Gastrocnemius medialis (tissue), 4 donors: ENCODE data around the gene SIPA1. TPM values are rescaled to one million over a fixed set of nuclear protein-coding genes. Genes with fewer than 3 reads are reported as not detected.

ENCODE experiments used
- ATAC-seq, 2 donors: fragments of 150-250 bp; one replicate each; pipeline ENCODE4 v1.9.1; 2016
- DNase-seq, 2 donors: peaks; one replicate each; pipeline ENCODE4 v3.0.0-alpha.2; 2019
- H3K27ac ChIP-seq, 4 donors: fragments of 200-600 bp; sonication (generic); 1 replicate in 1 of 4; 2 replicates in 3 of 4; pipeline ENCODE4 v1.5.1; 2016 to 2018; ENCODE audit warnings: mild to moderate bottlenecking in 2 of 4, moderate library complexity in 1 of 4
- H3K27me3 ChIP-seq, 3 donors: fragments of 200-600 bp; sonication (generic) in 2 of 3; 1 replicate in 1 of 3; 2 replicates in 2 of 3; pipeline versions ENCODE4 v1.5.1 to v1.6.0; 2016 to 2019; ENCODE audit warnings: mild to moderate bottlenecking in 1 of 3, moderate library complexity in 1 of 3
- H3K36me3 ChIP-seq, 2 donors: fragments of 200-600 bp; sonication (generic) in 1 of 2; one replicate each; pipeline ENCODE4 v1.5.1; 2017 to 2018
- H3K4me1 ChIP-seq, 2 donors: fragments of 200-600 bp; sonication (generic) in 1 of 2; one replicate each; pipeline ENCODE4 v1.5.1; 2016 to 2017; ENCODE audit warnings: mild to moderate bottlenecking in 2 of 2
- H3K4me3 ChIP-seq, 4 donors: fragments of 200-600 bp; sonication (generic) in 3 of 4; 1 replicate in 1 of 4; 2 replicates in 3 of 4; pipeline ENCODE4 v1.5.1; 2016 to 2019; ENCODE audit warnings: mild to moderate bottlenecking in 2 of 4
- H3K9me3 ChIP-seq, 3 donors: fragments of 200-600 bp; sonication (generic) in 2 of 3; 1 replicate in 1 of 3; 2 replicates in 2 of 3; pipeline ENCODE4 v1.5.1; 2016 to 2019
- POLR2A ChIP-seq, 2 donors: fragments of 450-650 bp; IDR thresholded peaks; one replicate each; pipeline ENCODE4 v1.6.1; 2017; ENCODE audit warnings: antibody characterized with exemption in 2 of 2, mild to moderate bottlenecking in 2 of 2, moderate library complexity in 2 of 2
- in situ Hi-C, 4 donors: fragments of 200-750 bp; cut with MboI; loops; one replicate each; pipeline versions ENCODE4 v1.15.0 to v1.8.0; 2017; ENCODE audit warnings: low sequenced_read_pairs in 4 of 4
- intact Hi-C: fragments of 100-400 bp; cut with DNase I; formaldehyde crosslinking; loops from one replicate; pipeline ENCODE4 v1.15.1; 2023; ENCODE audit warnings: low total_unique reads
- total RNA-seq, 4 donors: library from RNA; depleted of rRNA; stranded (reverse); fragments of >200 nt; gene quantifications; one replicate each; pipeline versions ENCODE4 v1.1.0 to v1.2.3, GENCODE V29; 2016
- TF ChIP-seq, protein P1 (sequence below), 5 experiments: fragments of 450-650 bp in 3 of 5; fragments of 200-600 bp in 2 of 5; sonication (generic) in 2 of 5; IDR thresholded peaks in 4 of 5; conservative IDR thresholded peaks in 1 of 5; 1 replicate in 4 of 5; 2 replicates in 1 of 5; pipeline ENCODE4 v1.5.1; 2016 to 2019; ENCODE audit warnings: antibody characterized with exemption in 5 of 5, mild to moderate bottlenecking in 3 of 5, moderate library complexity in 3 of 5

The SIPA1 gene
- total RNA-seq, 4 donors from 2014 or later: 6.7 to 10.9 (median 10.0) TPM

DNA sequence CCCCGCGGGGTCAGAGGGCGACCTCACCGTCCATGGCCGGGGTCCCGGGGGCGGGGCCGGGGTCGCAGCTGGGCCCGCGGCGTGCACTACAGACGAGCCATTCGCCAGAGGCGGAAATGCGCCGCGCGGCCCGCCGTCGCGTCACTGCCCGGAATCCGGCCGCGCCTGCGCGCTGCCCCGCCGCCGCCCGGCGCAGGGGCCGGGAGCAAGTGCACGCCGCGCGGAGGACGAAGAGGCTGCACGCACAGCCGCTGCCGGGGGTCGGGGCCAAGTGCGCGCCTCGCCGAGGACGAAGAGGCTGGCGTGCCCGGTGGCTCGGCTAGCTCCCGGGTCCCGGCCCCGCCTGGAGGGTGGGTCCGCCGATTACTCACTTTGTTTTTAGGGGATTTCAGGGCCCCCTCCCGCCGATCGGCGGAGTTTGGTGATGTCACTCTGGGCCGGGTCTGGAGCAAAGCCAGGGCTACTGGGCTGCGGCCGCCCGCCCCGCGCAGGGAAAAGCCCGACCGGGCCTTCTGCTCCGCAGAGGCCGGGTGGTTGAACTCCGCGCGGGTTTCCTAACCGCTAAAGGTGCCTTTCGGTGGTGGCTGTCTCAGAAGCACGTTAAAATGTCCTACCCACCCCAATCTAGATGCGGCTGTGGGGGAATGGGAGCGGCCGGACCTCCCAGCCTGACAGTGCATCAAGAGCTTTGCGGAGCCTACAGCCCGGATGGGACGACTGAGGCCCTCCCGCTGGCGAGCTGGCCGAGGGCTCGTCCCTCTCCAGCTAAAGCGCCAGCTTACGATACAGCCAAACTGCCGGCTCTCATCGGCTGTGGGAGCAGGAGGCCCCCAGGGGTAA lies 25.1 kb downstream of the SIPA1 start, which contains the start of gene RELA:
RELA (minus strand) TSS at position 118 of the 840 bp plus-strand sequence; CDS start at position 34, 84 bp downstream.
- no peaks in the 10 kb centered on the region for H3K9me3 ChIP-seq
- ATAC-seq (peak; percentile 90), DNase-seq (peak; percentile 78 to 89)
- peak within 1 kb of the TSS; percentile 65 to 91 (median 78) for H3K4me3 ChIP-seq
- H3K27ac ChIP-seq: peak within 1 kb of the TSS; percentile 91 to 99 (median 96)
- in situ Hi-C loops (no loop called here), intact Hi-C loops (loop anchor here (1.0 to 5.0 kb wide), 6 partner anchors 10 to 1294 kb away; partner anchors contain the start of genes BANF1, C11orf68, DRAP1 and EIF1AD)
- H3K36me3 ChIP-seq: peaks cover 0 to 37% of the 10 kb centered on the region in 2 donors
- H3K27me3 ChIP-seq: no peaks in the 10 kb centered on the region
- peaks cover 22 to 26% of the 10 kb centered on the region in 2 donors for H3K4me1 ChIP-seq
- TF ChIP-seq, protein P1, sequence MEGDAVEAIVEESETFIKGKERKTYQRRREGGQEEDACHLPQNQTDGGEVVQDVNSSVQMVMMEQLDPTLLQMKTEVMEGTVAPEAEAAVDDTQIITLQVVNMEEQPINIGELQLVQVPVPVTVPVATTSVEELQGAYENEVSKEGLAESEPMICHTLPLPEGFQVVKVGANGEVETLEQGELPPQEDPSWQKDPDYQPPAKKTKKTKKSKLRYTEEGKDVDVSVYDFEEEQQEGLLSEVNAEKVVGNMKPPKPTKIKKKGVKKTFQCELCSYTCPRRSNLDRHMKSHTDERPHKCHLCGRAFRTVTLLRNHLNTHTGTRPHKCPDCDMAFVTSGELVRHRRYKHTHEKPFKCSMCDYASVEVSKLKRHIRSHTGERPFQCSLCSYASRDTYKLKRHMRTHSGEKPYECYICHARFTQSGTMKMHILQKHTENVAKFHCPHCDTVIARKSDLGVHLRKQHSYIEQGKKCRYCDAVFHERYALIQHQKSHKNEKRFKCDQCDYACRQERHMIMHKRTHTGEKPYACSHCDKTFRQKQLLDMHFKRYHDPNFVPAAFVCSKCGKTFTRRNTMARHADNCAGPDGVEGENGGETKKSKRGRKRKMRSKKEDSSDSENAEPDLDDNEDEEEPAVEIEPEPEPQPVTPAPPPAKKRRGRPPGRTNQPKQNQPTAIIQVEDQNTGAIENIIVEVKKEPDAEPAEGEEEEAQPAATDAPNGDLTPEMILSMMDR (IDR thresholded peaks at IDR 0.05 in 4 of 5, conservative IDR thresholded peaks at IDR 0.05 in 1 of 5): peak in 3 of 5 experiments; percentile 11 to 43 (median 29)
- peak; percentile 82 to 88 for TF ChIP-seq POLR2A (IDR thresholded peaks at IDR 0.05)

DNA sequence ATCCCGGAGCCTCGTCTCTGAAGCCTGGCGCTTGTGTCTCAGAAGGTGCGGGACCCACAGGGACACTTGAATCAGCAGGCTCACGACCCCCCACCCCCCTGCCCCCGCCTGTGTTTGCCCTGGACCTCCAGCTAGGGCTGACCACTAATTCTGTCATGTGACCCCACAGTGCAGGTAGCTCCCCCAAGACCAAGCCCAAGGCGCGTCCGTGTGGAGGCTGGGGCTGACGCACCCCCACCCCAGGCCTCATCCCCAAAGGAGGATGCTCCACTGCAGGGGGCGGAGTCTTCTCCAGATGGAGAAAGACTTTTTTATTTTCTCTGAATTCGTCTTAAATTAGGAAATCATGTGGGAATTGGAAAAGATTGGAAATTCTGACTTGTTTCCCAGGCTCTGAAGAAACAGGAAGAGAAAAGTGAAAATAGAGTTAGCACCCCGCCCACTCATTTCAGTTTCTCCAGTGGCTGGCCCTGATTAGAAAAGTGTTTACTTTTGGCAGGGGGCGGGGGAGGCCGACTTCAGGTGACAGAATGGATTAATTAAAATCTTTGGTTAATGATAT lies 25.8 kb downstream of the SIPA1 start:
- Histone ChIP-seq H3K9me3 (no peaks in the 10 kb centered on the region), H3K4me3 (peak overlapping the region; percentile 65 to 91 (median 78)), H3K36me3 (peaks cover 0 to 30% of the 10 kb centered on the region in 2 donors), H3K4me1 (peaks cover 22 to 26% of the 10 kb centered on the region in 2 donors), H3K27ac (peak overlapping the region; percentile 91 to 99 (median 96)), H3K27me3 (no peaks in the 10 kb centered on the region)
- in situ Hi-C loops (no loop called here), intact Hi-C loops (loop anchor here (1.0 to 5.0 kb wide), 5 partner anchors 48 to 1294 kb away; partner anchors contain the start of genes BANF1, C11orf68, DRAP1 and EIF1AD)
- TF ChIP-seq, protein P1 (IDR thresholded peaks at IDR 0.05 in 4 of 5, conservative IDR thresholded peaks at IDR 0.05 in 1 of 5): no peak
- TF ChIP-seq POLR2A (IDR thresholded peaks at IDR 0.05): no peak
- DNase-seq: peak in 1 of 2 donors; percentile 56
- peak; percentile 42 to 44 for ATAC-seq

DNA sequence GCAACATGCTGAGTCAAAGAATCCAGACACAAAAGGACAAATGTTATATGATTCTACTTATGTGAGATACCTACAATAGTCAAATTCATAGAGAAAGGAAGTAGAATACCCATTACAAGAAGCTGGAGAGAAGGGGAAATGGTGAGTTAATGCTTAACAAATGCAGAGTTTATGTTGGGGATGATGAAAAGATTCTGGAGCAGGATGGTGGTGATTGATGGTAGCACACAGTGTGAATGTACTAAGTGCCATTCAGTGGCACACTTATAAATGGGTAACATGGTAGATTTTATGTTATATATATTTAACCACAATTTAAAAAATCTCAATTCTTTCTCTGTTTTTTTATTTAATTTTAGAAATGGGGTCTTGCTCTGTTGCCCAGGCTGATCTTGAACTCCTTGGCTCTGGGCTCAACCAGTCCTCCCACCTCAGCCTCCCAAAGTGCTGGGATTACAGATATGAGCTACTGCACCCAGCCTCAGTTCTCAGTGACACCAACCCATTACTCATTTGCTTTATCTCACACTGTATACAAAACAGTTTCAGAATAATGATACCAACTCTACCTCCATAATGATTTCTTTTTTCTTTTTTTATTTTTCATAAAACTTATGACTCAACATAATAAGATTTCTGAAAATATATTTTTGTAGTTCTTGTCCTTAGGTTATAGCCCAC lies 34.4 kb downstream of the SIPA1 start:
- intact Hi-C loops: no loop called here
- Histone ChIP-seq H3K4me3 (no peak overlapping the region), H3K9me3 (no peaks in the 10 kb centered on the region), H3K27me3 (no peaks in the 10 kb centered on the region), H3K27ac (no peak overlapping the region), H3K36me3 (no peaks in the 10 kb centered on the region), H3K4me1 (no peaks in the 10 kb centered on the region)
- DNase-seq: no peak
- TF ChIP-seq, protein P1 (IDR thresholded peaks at IDR 0.05 in 4 of 5, conservative IDR thresholded peaks at IDR 0.05 in 1 of 5): no peak
- TF ChIP-seq POLR2A (IDR thresholded peaks at IDR 0.05): no peak
- no peak for ATAC-seq
- in situ Hi-C loops: no loop called here

DNA sequence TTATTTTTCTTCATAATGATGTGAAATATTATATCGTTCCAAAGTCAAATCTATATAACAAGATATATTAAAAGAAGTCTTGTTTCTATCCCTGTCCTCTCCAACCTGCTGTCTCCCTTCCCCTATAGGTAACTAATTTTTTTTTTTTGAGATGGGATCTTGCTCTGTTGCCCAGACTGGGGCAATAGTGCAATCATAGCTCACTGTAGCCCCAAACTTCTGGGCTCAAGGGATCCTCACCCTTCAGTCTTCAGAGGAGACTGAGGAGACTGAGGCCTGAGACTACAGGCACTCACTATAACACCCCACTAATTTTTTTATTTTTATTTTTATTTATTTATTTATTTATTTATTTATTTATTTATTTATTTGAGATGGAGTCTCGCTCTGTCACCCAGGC lies 35.1 kb downstream of the SIPA1 start:
- no peak overlapping the region for H3K27ac ChIP-seq
- in situ Hi-C loops: no loop called here
- H3K36me3 ChIP-seq: no peaks in the 10 kb centered on the region
- no peak overlapping the region for H3K4me3 ChIP-seq
- H3K9me3 ChIP-seq: no peaks in the 10 kb centered on the region
- no peaks in the 10 kb centered on the region for H3K4me1 ChIP-seq
- intact Hi-C loops: no loop called here
- no peak for TF ChIP-seq POLR2A (IDR thresholded peaks at IDR 0.05)
- TF ChIP-seq, protein P1 (IDR thresholded peaks at IDR 0.05 in 4 of 5, conservative IDR thresholded peaks at IDR 0.05 in 1 of 5): no peak
- H3K27me3 ChIP-seq: no peaks in the 10 kb centered on the region
- ATAC-seq (no peak), DNase-seq (no peak)
